Stimulated activated CD4-positive, alpha-beta T cell treated with anti-CD3 and anti-CD28 coated beads, Interleukin-1b, Interleukin-23, amount 100 ng/mL, for 24 hours (primary cell): ENCODE results near the gene TMEM131.
A peak's percentile ranks its signal among the peaks of the same experiment; 100 is the strongest.
"Not testable (repeated sequence)": the region's sequence is repeated elsewhere in the genome, so short reads cannot be mapped to it uniquely, and the experiment has no call there.

Source experiments
- DNase-seq, 4 experiments: peaks; one replicate each; pipeline ENCODE4 v3.0.0-alpha.2; 2020; ENCODE audit warnings: low read depth in 4 of 4, low spot score in 1 of 4

The TMEM131 gene

GRCh38 chr2:97995734-97996624 lies at the start of gene TMEM131:
TMEM131 (minus strand) TSS chr2:97995948; CDS start chr2:97995662, 286 bp downstream.
- peak; percentile 89 to 95 (median 94) for DNase-seq

- DNase-seq: not testable (repeated sequence)
These were observed 49.0 kb upstream of the TMEM131 start for GRCh38 chr2:98044730-98045129.

- DNase-seq: no peak
These were observed 47.4 kb upstream of the TMEM131 start for GRCh38 chr2:98043101-98043500.

GRCh38 chr2:98040331-98040939 lies 44.7 kb upstream of the TMEM131 start:
- DNase-seq: no peak

- no peak for DNase-seq
These were observed 43.5 kb upstream of the TMEM131 start for GRCh38 chr2:98039085-98039756.

GRCh38 chr2:98037666-98038336 lies 42.1 kb upstream of the TMEM131 start:
- no peak for DNase-seq

- DNase-seq: no peak
These were observed 41.5 kb upstream of the TMEM131 start for GRCh38 chr2:98037206-98037605.

GRCh38 chr2:98036349-98037000 lies 40.7 kb upstream of the TMEM131 start:
- DNase-seq: no peak

GRCh38 chr2:98034745-98035144 lies 39.0 kb upstream of the TMEM131 start:
- no peak for DNase-seq

GRCh38 chr2:98032086-98032485 lies 36.3 kb upstream of the TMEM131 start:
- no peak for DNase-seq

- no peak for DNase-seq
These were observed 34.0 kb upstream of the TMEM131 start for GRCh38 chr2:98029718-98030222.

GRCh38 chr2:98028931-98029717 lies 33.4 kb upstream of the TMEM131 start:
- no peak for DNase-seq

- no peak for DNase-seq
These were observed 32.4 kb upstream of the TMEM131 start for GRCh38 chr2:98028101-98028561.

GRCh38 chr2:98027538-98027937 lies 31.8 kb upstream of the TMEM131 start:
- no peak for DNase-seq

GRCh38 chr2:98026927-98027522 lies 31.3 kb upstream of the TMEM131 start:
- DNase-seq: no peak

- no peak for DNase-seq
These were observed 30.5 kb upstream of the TMEM131 start for GRCh38 chr2:98026292-98026691.

- no peak for DNase-seq
These were observed 29.8 kb upstream of the TMEM131 start for GRCh38 chr2:98025481-98026037.

- not testable (repeated sequence) for DNase-seq
These were observed 26.3 kb upstream of the TMEM131 start for GRCh38 chr2:98022067-98022466.
